ENCODE data around the gene RAB19. TPM values are rescaled to one million over a fixed set of nuclear protein-coding genes. Genes with fewer than 3 reads are reported as not detected.

The RAB19 gene
- total and polyA plus RNA-seq, 9 donors: 0.26 to 3.1 (median 1.2) TPM; not detected in 5

- no peaks in the 10 kb centered on the region for H3K9me3 ChIP-seq
- H3K4me3 ChIP-seq: peak within 1 kb of the TSS; percentile 79
- TF ChIP-seq EP300 (IDR thresholded peaks at IDR 0.05): no peak
- peak; percentile 73 for TF ChIP-seq POLR2A (IDR thresholded peaks at IDR 0.05)
- peak in 2 of 3 donors; percentile 38 to 50 for TF ChIP-seq CTCF (IDR thresholded peaks at IDR 0.05)
- H3K4me1 ChIP-seq (ENCODE audit: insufficient read depth): peaks cover 2% of the 10 kb centered on the region
- H3K27ac ChIP-seq: peak within 1 kb of the TSS; percentile 63 to 85
- intact Hi-C loops (cut with DNase I): no loop called here
- DNase-seq: peak; percentile 83 to 91 (median 89)
- H3K36me3 ChIP-seq: no peaks in the 10 kb centered on the region
- WGBS, 3 donors: 1% methylated on average over 57 to 66 of the region's 66 CpGs
- H3K27me3 ChIP-seq: no peaks in the 10 kb centered on the region
Observed at GRCh38 chr7:140397784-140398750, 5.8 kb upstream of the RAB19 start, which contains the start of gene SLC37A3. TSS of gene SLC37A3 (minus strand) at chr7:140398530. CDS start at chr7:140382526, 16,004 bp downstream.

- DNase-seq: no peak
- Histone ChIP-seq H3K27me3 (no peaks in the 10 kb centered on the region), H3K36me3 (no peaks in the 10 kb centered on the region), H3K4me3 (no peak overlapping the region), H3K9me3 (no peaks in the 10 kb centered on the region), H3K4me1 (ENCODE audit: insufficient read depth) (peaks cover 2% of the 10 kb centered on the region), H3K27ac (no peak overlapping the region)
- TF ChIP-seq CTCF (IDR thresholded peaks at IDR 0.05) (no peak), EP300 (IDR thresholded peaks at IDR 0.05) (no peak), POLR2A (IDR thresholded peaks at IDR 0.05) (no peak)
- intact Hi-C loops (cut with DNase I): no loop called here
- 58 to 67% (median 64%) methylated on average over 10 of the region's 10 CpGs for WGBS, 3 donors
Observed at GRCh38 chr7:140398821-140399220, 5.0 kb upstream of the RAB19 start.

- WGBS, 3 donors: 79 to 81% (median 80%) methylated on average over 3 of the region's 3 CpGs
- no peaks in the 10 kb centered on the region for H3K9me3 ChIP-seq
- no peak for DNase-seq
- intact Hi-C loops (cut with DNase I): no loop called here
- no peak for TF ChIP-seq EP300 (IDR thresholded peaks at IDR 0.05)
- no peak for TF ChIP-seq CTCF (IDR thresholded peaks at IDR 0.05)
- no peak for TF ChIP-seq POLR2A (IDR thresholded peaks at IDR 0.05)
- peaks cover 2% of the 10 kb centered on the region for H3K4me1 ChIP-seq (ENCODE audit: insufficient read depth)
- no peak overlapping the region for H3K27ac ChIP-seq
- no peak overlapping the region for H3K4me3 ChIP-seq
- no peaks in the 10 kb centered on the region for H3K36me3 ChIP-seq
- H3K27me3 ChIP-seq: no peaks in the 10 kb centered on the region
Observed at GRCh38 chr7:140400381-140400780, 3.5 kb upstream of the RAB19 start.

- no peak overlapping the region for H3K27ac ChIP-seq
- no peaks in the 10 kb centered on the region for H3K9me3 ChIP-seq
- no peak overlapping the region for H3K4me3 ChIP-seq
- intact Hi-C loops (cut with DNase I): no loop called here
- no peaks in the 10 kb centered on the region for H3K27me3 ChIP-seq
- no peaks in the 10 kb centered on the region for H3K4me1 ChIP-seq (ENCODE audit: insufficient read depth)
- H3K36me3 ChIP-seq: no peaks in the 10 kb centered on the region
- TF ChIP-seq POLR2A (IDR thresholded peaks at IDR 0.05) (no peak), CTCF (IDR thresholded peaks at IDR 0.05) (no peak), EP300 (IDR thresholded peaks at IDR 0.05) (no peak)
- WGBS, 3 donors: 60 to 66% (median 61%) methylated on average over 2 of the region's 2 CpGs
- DNase-seq: no peak
Observed at GRCh38 chr7:140402178-140402835, 1.6 kb upstream of the RAB19 start.
